Heart left ventricle (tissue), 13 donors: ENCODE measurements around the gene EDDM3A.

Experiments used
- CTCF ChIP-seq, 12 donors: fragments of 200-600 bp; sonication (generic) in 4 of 12; IDR thresholded peaks; one replicate each; pipeline versions ENCODE4 v1.5.0 to v1.8.0; 2018 to 2022; ENCODE audit warnings: antibody characterized with exemption in 12 of 12, mild to moderate bottlenecking in 5 of 12
- POLR2A ChIP-seq, 2 donors: fragments of 450-650 bp; IDR thresholded peaks; one replicate each; pipeline ENCODE4 v1.6.1; 2017; ENCODE audit warnings: antibody characterized with exemption in 2 of 2, mild to moderate bottlenecking in 2 of 2, moderate library complexity in 2 of 2
- donor health status: ischemic (EF 13 %, LVEDD 7.1; RV severe dilation, severe dysfunction).
- donor health status: DM: no; HTN: yes; CAD: no.
- donor health status: DM: no; HTN: no; CAD: no.
- donor health status: ischemic (EF 25% LVEDD 6.9; RV normal size, moderate dysfunction).
- donor health status: ischemic (EF 25% LVEDD 5.7; RV mildly dilated, moderate dysfunction).
- donor health status: ischemic (EF 35%, LVEDD 5.7; RV mildly dilated, moderate dysfunction).
- donor health status: nonischemic (EF 11% LVEDD 7.7; RV severe dilation, severe dysfunction).
- donor health status: DM: yes; HTN: yes; CAD: no.
- donor health status: PGD.
- donor health status: ischemic (EF 29% LVEDD 5.4; RV normal size, mild dysfunction).
- donor health status: nonischemic (EF 23%, LVEDD 6.1; RV moderate dilation, normal function).

- TF ChIP-seq CTCF (IDR thresholded peaks at IDR 0.05) (no peak), POLR2A (IDR thresholded peaks at IDR 0.05) (no peak)
Measured at GRCh38 chr14:20746566-20746965, 879 bp downstream of the EDDM3A start.
